Effector CD4-positive, alpha-beta T cell (primary cell): ENCODE data around the gene TNIK.
A peak's percentile ranks its signal among the peaks of the same experiment; 100 is the strongest.

Experiments
- DNase-seq: peaks from one replicate; pipeline ENCODE4 v3.0.0-alpha.2; 2020

Gene TNIK

GRCh38 chr3:171276923-171277322, 183.3 kb downstream of the TNIK start:
- DNase-seq, result no peak

- no peak for DNase-seq
Observed at GRCh38 chr3:171274222-171274621, 186.0 kb downstream of the TNIK start.

- DNase-seq, result no peak
Observed at GRCh38 chr3:171270541-171270940, 189.7 kb downstream of the TNIK start.

GRCh38 chr3:171269542-171269941, 190.7 kb downstream of the TNIK start:
- DNase-seq, result no peak

GRCh38 chr3:171268677-171269076, 191.5 kb downstream of the TNIK start:
- DNase-seq, result no peak

- DNase-seq, result no peak
Observed at GRCh38 chr3:171267104-171267503, 193.1 kb downstream of the TNIK start.

GRCh38 chr3:171266740-171267073, 193.5 kb downstream of the TNIK start:
- DNase-seq, result no peak

GRCh38 chr3:171266034-171266739, 194.0 kb downstream of the TNIK start:
- no peak for DNase-seq

GRCh38 chr3:171264758-171265157, 195.4 kb downstream of the TNIK start:
- no peak for DNase-seq

- no peak for DNase-seq
Observed at GRCh38 chr3:171262431-171262830, 197.8 kb downstream of the TNIK start.

- no peak for DNase-seq
Observed at GRCh38 chr3:171261487-171261886, 198.7 kb downstream of the TNIK start.

GRCh38 chr3:171260899-171261298, 199.3 kb downstream of the TNIK start:
- DNase-seq, result no peak

- DNase-seq, result no peak
Observed at GRCh38 chr3:171260466-171260865, 199.7 kb downstream of the TNIK start.

GRCh38 chr3:171258316-171258715, 201.9 kb downstream of the TNIK start:
- DNase-seq, result no peak

GRCh38 chr3:171257251-171258203, 202.7 kb downstream of the TNIK start:
- DNase-seq, result no peak

- DNase-seq, result no peak
Observed at GRCh38 chr3:171256445-171257250, 203.6 kb downstream of the TNIK start.

- no peak for DNase-seq
Observed at GRCh38 chr3:171255236-171255806, 204.9 kb downstream of the TNIK start.

GRCh38 chr3:171254315-171254714, 205.9 kb downstream of the TNIK start:
- no peak for DNase-seq

GRCh38 chr3:171251835-171252234, 208.4 kb downstream of the TNIK start:
- peak; percentile 12 for DNase-seq

- DNase-seq, result no peak
Observed at GRCh38 chr3:171250444-171250843, 209.8 kb downstream of the TNIK start.

GRCh38 chr3:171249245-171249644, 211.0 kb downstream of the TNIK start:
- DNase-seq, result no peak

GRCh38 chr3:171248426-171249111, 211.6 kb downstream of the TNIK start:
- no peak for DNase-seq
